HEK293 (cell line): Measurements from ENCODE around the gene TINAGL1.

Experiments
- CTCF ChIA-PET: fragments of 350-600 bp; formaldehyde crosslinking; extraction: SDS; loops from one replicate; lab custom pipeline; 2021; ENCODE audit warnings: antibody characterized with exemption; lab: Yijun Ruan, JAX
- POLR2A ChIA-PET: fragments of 300-600 bp; formaldehyde crosslinking; extraction: SDS; loops from one replicate; lab custom pipeline; 2020; ENCODE audit warnings: antibody characterized with exemption, inconsistent platforms; lab: Yijun Ruan, JAX
- H3K27ac ChIP-seq: fragments of 200-500 bp; sonication (Bioruptor generic); 2 replicates; pipeline ENCODE4 v1.5.1; 2014; ENCODE audit warnings: low read depth, low read length, control low read depth, inconsistent platforms; ENCODE audit errors: extremely low read depth
- H3K36me3 ChIP-seq, 2 experiments: fragments of 200-500 bp in 1 of 2; sonication (Bioruptor generic) in 1 of 2; 1 replicate in 1 of 2; 2 replicates in 1 of 2; pipeline ENCODE4 v1.5.1; 2014 to 2017; ENCODE audit warnings: inconsistent platforms in 2 of 2, low read length in 2 of 2; ENCODE audit not compliant: control insufficient read depth in 2 of 2, insufficient read depth in 1 of 2
- H3K4me1 ChIP-seq: fragments of 200-500 bp; sonication (Bioruptor generic); 2 replicates; pipeline ENCODE4 v1.5.1; 2014; ENCODE audit warnings: mild to moderate bottlenecking, low read length, inconsistent platforms; ENCODE audit not compliant: control insufficient read depth, insufficient read depth
- H3K4me3 ChIP-seq: 2 replicates; pipeline ENCODE4 v1.5.1; 2011; ENCODE audit warnings: low read depth, mild to moderate bottlenecking, control low read depth, low read length, moderate library complexity
- H3K9me3 ChIP-seq: fragments of 200-500 bp; sonication (Bioruptor generic); 2 replicates; pipeline ENCODE4 v1.5.1; 2014; ENCODE audit warnings: low read depth, low read length, inconsistent platforms; ENCODE audit not compliant: control insufficient read depth, insufficient read depth
- ATF2 ChIP-seq: fragments of 450-650 bp; formaldehyde crosslinking; IDR thresholded peaks from 2 replicates; pipeline ENCODE4 v1.5.1; 2016; ENCODE audit warnings: missing biosample characterization, missing genetic modification characterization, low read depth
- BCL11B ChIP-seq: fragments of 450-650 bp; formaldehyde crosslinking; IDR thresholded peaks from 2 replicates; pipeline ENCODE4 v1.5.1; 2016; ENCODE audit warnings: low read depth, missing biosample characterization, missing genetic modification characterization
- FEZF1 ChIP-seq: fragments of 450-650 bp; formaldehyde crosslinking; IDR thresholded peaks from 2 replicates; pipeline ENCODE4 v1.5.1; 2016; ENCODE audit warnings: missing biosample characterization, missing genetic modification characterization
- GFI1B ChIP-seq: fragments of 450-650 bp; formaldehyde crosslinking; IDR thresholded peaks from 2 replicates; pipeline ENCODE4 v1.5.1; 2016; ENCODE audit warnings: missing biosample characterization, missing genetic modification characterization
- PRDM2 ChIP-seq: fragments of 450-650 bp; formaldehyde crosslinking; IDR thresholded peaks from 2 replicates; pipeline ENCODE4 v1.5.1; 2016; ENCODE audit warnings: missing biosample characterization, missing genetic modification characterization, borderline replicate concordance
- SCRT1 ChIP-seq: fragments of 450-650 bp; formaldehyde crosslinking; IDR thresholded peaks from 2 replicates; pipeline ENCODE4 v1.5.1; 2016; ENCODE audit warnings: missing biosample characterization, missing genetic modification characterization, borderline replicate concordance
- TRIM28 ChIP-seq: IDR thresholded peaks from 2 replicates; pipeline ENCODE4 v1.6.1; 2011; ENCODE audit warnings: low read length, control low read depth, borderline replicate concordance
- YY2 ChIP-seq: fragments of 450-650 bp; formaldehyde crosslinking; IDR thresholded peaks from 2 replicates; pipeline ENCODE4 v1.5.1; 2016; ENCODE audit warnings: missing biosample characterization, missing genetic modification characterization
- ZFP69B ChIP-seq: fragments of 450-650 bp; formaldehyde crosslinking; IDR thresholded peaks from 2 replicates; pipeline ENCODE4 v1.5.1; 2016; ENCODE audit warnings: missing biosample characterization, missing genetic modification characterization
- ZNF121 ChIP-seq: fragments of 450-650 bp; formaldehyde crosslinking; IDR thresholded peaks from 2 replicates; pipeline ENCODE4 v1.5.1; 2016; ENCODE audit warnings: missing biosample characterization, missing genetic modification characterization
- ZNF148 ChIP-seq: fragments of 450-650 bp; formaldehyde crosslinking; IDR thresholded peaks from 2 replicates; pipeline ENCODE4 v1.5.0; 2017; ENCODE audit warnings: missing biosample characterization, missing genetic modification characterization, borderline replicate concordance
- ZNF155 ChIP-seq: fragments of 450-650 bp; formaldehyde crosslinking; IDR thresholded peaks from 2 replicates; pipeline ENCODE4 v1.5.1; 2016; ENCODE audit warnings: missing biosample characterization, missing genetic modification characterization
- ZNF19 ChIP-seq: fragments of 450-650 bp; formaldehyde crosslinking; IDR thresholded peaks from 2 replicates; pipeline ENCODE4; 2016; ENCODE audit warnings: missing biosample characterization, missing genetic modification characterization, low read depth
- ZNF548 ChIP-seq: fragments of 450-650 bp; formaldehyde crosslinking; IDR thresholded peaks from 2 replicates; pipeline ENCODE4 v1.5.1; 2016; ENCODE audit warnings: missing biosample characterization, missing genetic modification characterization
- ZNF580 ChIP-seq: fragments of 450-650 bp; formaldehyde crosslinking; IDR thresholded peaks from 2 replicates; pipeline ENCODE4 v1.5.1; 2016; ENCODE audit warnings: missing biosample characterization, missing genetic modification characterization
- ZNF623 ChIP-seq: fragments of 450-650 bp; formaldehyde crosslinking; IDR thresholded peaks from 2 replicates; pipeline ENCODE4 v1.5.1; 2016; ENCODE audit warnings: missing biosample characterization, missing genetic modification characterization
- ZNF677 ChIP-seq: fragments of 450-650 bp; IDR thresholded peaks from 2 replicates; pipeline ENCODE4 v1.5.0; 2018; ENCODE audit warnings: missing biosample characterization, mild to moderate bottlenecking, missing genetic modification characterization, moderate library complexity
- ZSCAN5A ChIP-seq: fragments of 450-650 bp; formaldehyde crosslinking; IDR thresholded peaks from 2 replicates; pipeline ENCODE4 v1.5.1; 2016; ENCODE audit warnings: missing biosample characterization, missing genetic modification characterization

The TINAGL1 gene

GRCh38 chr1:31570228-31570627 is 6.1 kb upstream of the TINAGL1 start (continued):
- TF ChIP-seq ZSCAN5A (tag by site-specific recombination) = no peak
- TF ChIP-seq ZNF623 (tag by site-specific recombination) = no peak
- TF ChIP-seq ZNF19 (tag by site-specific recombination) = no peak
- no peak for TF ChIP-seq BCL11B
- no peak for TF ChIP-seq FEZF1 (tag by site-specific recombination)
- TF ChIP-seq PRDM2 (tag by site-specific recombination) = no peak

GRCh38 chr1:31570906-31571305 is 5.4 kb upstream of the TINAGL1 start:
- Histone ChIP-seq H3K4me1 (no peaks in the 10 kb centered on the region), H3K9me3 (no peaks in the 10 kb centered on the region), H3K36me3 (no peaks in the 10 kb centered on the region), H3K27ac (no peak overlapping the region), H3K4me3 (no peak overlapping the region)
- POLR2A ChIA-PET = interaction anchor here (1.1 kb wide), 1 partner anchor 130 kb away, joined by 3 read pairs; no protein-coding TSS in a partner anchor
- CTCF ChIA-PET = interaction anchor here (0.6 to 3.7 kb wide), 4 partner anchors 14 to 1101 kb away, joined by 3 to 16 read pairs (median 3); no protein-coding TSS in a partner anchor
- TF ChIP-seq ZNF580 (tag by site-specific recombination) = no peak
- TF ChIP-seq ZFP69B = no peak
- no peak for TF ChIP-seq YY2 (tag by site-specific recombination)
- no peak for TF ChIP-seq ZNF155 (tag by site-specific recombination)
- TF ChIP-seq TRIM28 = no peak
- no peak for TF ChIP-seq ATF2 (tag by site-specific recombination)
- no peak for TF ChIP-seq ZNF677 (tag by site-specific recombination)
- TF ChIP-seq ZNF121 (tag by site-specific recombination) = no peak
- no peak for TF ChIP-seq ZNF548 (tag by site-specific recombination)
- TF ChIP-seq ZNF148 = no peak
- TF ChIP-seq SCRT1 (tag by site-specific recombination) = no peak
- no peak for TF ChIP-seq GFI1B (tag by site-specific recombination)
